ENCODE results near the gene KCNG3.

Gene KCNG3

GRCh38 chr2:42474765-42475454, 18.9 kb downstream of the KCNG3 start:
- H3K4me3 ChIP-seq (ENCODE audit: low read length), result no peak overlapping the region
- H3K4me1 ChIP-seq (ENCODE audit: insufficient read depth, low read length), result no peaks in the 10 kb centered on the region
- H3K9ac ChIP-seq (ENCODE audit: low read depth, low read length), result no peak overlapping the region
- no peaks in the 10 kb centered on the region; the same call in 1 of the 2 replicates for H3K36me3 ChIP-seq (ENCODE audit: insufficient read depth, low read depth, low read length)
- no peaks in the 10 kb centered on the region for H3K27me3 ChIP-seq (ENCODE audit: insufficient read depth, low read length)
- H3K9me3 ChIP-seq (ENCODE audit: insufficient read depth, low read depth, low read length), result no peaks in the 10 kb centered on the region
- no peak overlapping the region for H3K27ac ChIP-seq (ENCODE audit: low read length)

GRCh38 chr2:42470706-42471105, 23.1 kb downstream of the KCNG3 start:
- H3K4me1 ChIP-seq (ENCODE audit: insufficient read depth, low read length), result no peaks in the 10 kb centered on the region
- no peak overlapping the region for H3K4me3 ChIP-seq (ENCODE audit: low read length)
- H3K9ac ChIP-seq (ENCODE audit: low read depth, low read length), result no peak overlapping the region
- H3K27me3 ChIP-seq (ENCODE audit: insufficient read depth, low read length), result no peaks in the 10 kb centered on the region
- no peaks in the 10 kb centered on the region for H3K9me3 ChIP-seq (ENCODE audit: insufficient read depth, low read depth, low read length)
- H3K27ac ChIP-seq (ENCODE audit: low read length), result no peak overlapping the region
- no peaks in the 10 kb centered on the region for H3K36me3 ChIP-seq (ENCODE audit: insufficient read depth, low read depth, low read length)

- Histone ChIP-seq H3K4me1 (ENCODE audit: insufficient read depth, low read length) (no peaks in the 10 kb centered on the region), H3K4me3 (ENCODE audit: low read length) (no peak overlapping the region), H3K36me3 (ENCODE audit: insufficient read depth, low read depth, low read length) (no peaks in the 10 kb centered on the region), H3K9me3 (ENCODE audit: insufficient read depth, low read depth, low read length) (no peaks in the 10 kb centered on the region), H3K9ac (ENCODE audit: low read depth, low read length) (no peak overlapping the region), H3K27me3 (ENCODE audit: insufficient read depth, low read length) (no peaks in the 10 kb centered on the region), H3K27ac (ENCODE audit: low read length) (no peak overlapping the region)
Measured at GRCh38 chr2:42464631-42465030, 29.2 kb downstream of the KCNG3 start.

- peaks cover 1% of the 10 kb centered on the region; the same call in 1 of the 2 replicates for H3K4me1 ChIP-seq (ENCODE audit: insufficient read depth, low read length)
- no peaks in the 10 kb centered on the region for H3K36me3 ChIP-seq (ENCODE audit: insufficient read depth, low read depth, low read length)
- no peaks in the 10 kb centered on the region for H3K9me3 ChIP-seq (ENCODE audit: insufficient read depth, low read depth, low read length)
- H3K9ac ChIP-seq (ENCODE audit: low read depth, low read length), result no peak overlapping the region
- no peaks in the 10 kb centered on the region for H3K27me3 ChIP-seq (ENCODE audit: insufficient read depth, low read length)
- no peak overlapping the region for H3K4me3 ChIP-seq (ENCODE audit: low read length)
- H3K27ac ChIP-seq (ENCODE audit: low read length), result no peak overlapping the region
Measured at GRCh38 chr2:42463570-42463969, 30.2 kb downstream of the KCNG3 start.

- no peak overlapping the region for H3K9ac ChIP-seq (ENCODE audit: low read depth, low read length)
- peaks cover 6% of the 10 kb centered on the region; the same call in 1 of the 2 replicates for H3K4me1 ChIP-seq (ENCODE audit: insufficient read depth, low read length)
- no peaks in the 10 kb centered on the region for H3K36me3 ChIP-seq (ENCODE audit: insufficient read depth, low read depth, low read length)
- H3K27ac ChIP-seq (ENCODE audit: low read length), result no peak overlapping the region
- H3K27me3 ChIP-seq (ENCODE audit: insufficient read depth, low read length), result no peaks in the 10 kb centered on the region
- H3K4me3 ChIP-seq (ENCODE audit: low read length), result no peak overlapping the region
- no peaks in the 10 kb centered on the region for H3K9me3 ChIP-seq (ENCODE audit: insufficient read depth, low read depth, low read length)
Measured at GRCh38 chr2:42459296-42459695, 34.5 kb downstream of the KCNG3 start.

GRCh38 chr2:42458396-42458795, 35.4 kb downstream of the KCNG3 start:
- Histone ChIP-seq H3K4me1 (ENCODE audit: insufficient read depth, low read length) (peaks cover 6% of the 10 kb centered on the region; the same call in 1 of the 2 replicates), H3K4me3 (ENCODE audit: low read length) (no peak overlapping the region), H3K27me3 (ENCODE audit: insufficient read depth, low read length) (no peaks in the 10 kb centered on the region), H3K9ac (ENCODE audit: low read depth, low read length) (no peak overlapping the region), H3K36me3 (ENCODE audit: insufficient read depth, low read depth, low read length) (no peaks in the 10 kb centered on the region), H3K9me3 (ENCODE audit: insufficient read depth, low read depth, low read length) (no peaks in the 10 kb centered on the region), H3K27ac (ENCODE audit: low read length) (no peak overlapping the region)

- Histone ChIP-seq H3K4me1 (ENCODE audit: insufficient read depth, low read length) (peaks cover 6% of the 10 kb centered on the region; the same call in 1 of the 2 replicates), H3K27ac (ENCODE audit: low read length) (no peak overlapping the region), H3K9me3 (ENCODE audit: insufficient read depth, low read depth, low read length) (no peaks in the 10 kb centered on the region), H3K27me3 (ENCODE audit: insufficient read depth, low read length) (no peaks in the 10 kb centered on the region), H3K4me3 (ENCODE audit: low read length) (no peak overlapping the region), H3K9ac (ENCODE audit: low read depth, low read length) (no peak overlapping the region), H3K36me3 (ENCODE audit: insufficient read depth, low read depth, low read length) (no peaks in the 10 kb centered on the region)
Measured at GRCh38 chr2:42457011-42457410, 36.8 kb downstream of the KCNG3 start.

- H3K36me3 ChIP-seq (ENCODE audit: insufficient read depth, low read depth, low read length), result no peaks in the 10 kb centered on the region
- H3K27ac ChIP-seq (ENCODE audit: low read length), result no peak overlapping the region
- no peaks in the 10 kb centered on the region for H3K9me3 ChIP-seq (ENCODE audit: insufficient read depth, low read depth, low read length)
- no peak overlapping the region for H3K4me3 ChIP-seq (ENCODE audit: low read length)
- no peak overlapping the region for H3K9ac ChIP-seq (ENCODE audit: low read depth, low read length)
- peaks cover 6% of the 10 kb centered on the region; the same call in 1 of the 2 replicates for H3K4me1 ChIP-seq (ENCODE audit: insufficient read depth, low read length)
- no peaks in the 10 kb centered on the region for H3K27me3 ChIP-seq (ENCODE audit: insufficient read depth, low read length)
Measured at GRCh38 chr2:42456126-42456839, 37.5 kb downstream of the KCNG3 start.

- no peaks in the 10 kb centered on the region for H3K27me3 ChIP-seq (ENCODE audit: insufficient read depth, low read length)
- H3K27ac ChIP-seq (ENCODE audit: low read length), result no peak overlapping the region
- H3K9me3 ChIP-seq (ENCODE audit: insufficient read depth, low read depth, low read length), result no peaks in the 10 kb centered on the region
- H3K36me3 ChIP-seq (ENCODE audit: insufficient read depth, low read depth, low read length), result no peaks in the 10 kb centered on the region
- H3K4me1 ChIP-seq (ENCODE audit: insufficient read depth, low read length), result no peaks in the 10 kb centered on the region
- no peak overlapping the region for H3K4me3 ChIP-seq (ENCODE audit: low read length)
- no peak overlapping the region for H3K9ac ChIP-seq (ENCODE audit: low read depth, low read length)
Measured at GRCh38 chr2:42452545-42452944, 41.2 kb downstream of the KCNG3 start.

- H3K4me1 ChIP-seq (ENCODE audit: insufficient read depth, low read length), result no peaks in the 10 kb centered on the region
- H3K27me3 ChIP-seq (ENCODE audit: insufficient read depth, low read length), result no peaks in the 10 kb centered on the region
- H3K27ac ChIP-seq (ENCODE audit: low read length), result no peak overlapping the region
- no peaks in the 10 kb centered on the region for H3K36me3 ChIP-seq (ENCODE audit: insufficient read depth, low read depth, low read length)
- H3K4me3 ChIP-seq (ENCODE audit: low read length), result no peak overlapping the region
- H3K9me3 ChIP-seq (ENCODE audit: insufficient read depth, low read depth, low read length), result no peaks in the 10 kb centered on the region
- H3K9ac ChIP-seq (ENCODE audit: low read depth, low read length), result no peak overlapping the region
Measured at GRCh38 chr2:42450136-42450535, 43.6 kb downstream of the KCNG3 start.

GRCh38 chr2:42449163-42450087, 44.4 kb downstream of the KCNG3 start:
- Histone ChIP-seq H3K27ac (ENCODE audit: low read length) (no peak overlapping the region), H3K9me3 (ENCODE audit: insufficient read depth, low read depth, low read length) (no peaks in the 10 kb centered on the region), H3K27me3 (ENCODE audit: insufficient read depth, low read length) (no peaks in the 10 kb centered on the region), H3K9ac (ENCODE audit: low read depth, low read length) (no peak overlapping the region), H3K36me3 (ENCODE audit: insufficient read depth, low read depth, low read length) (peaks cover 1% of the 10 kb centered on the region), H3K4me1 (ENCODE audit: insufficient read depth, low read length) (no peaks in the 10 kb centered on the region), H3K4me3 (ENCODE audit: low read length) (no peak overlapping the region)
